ENCODE measurements around the gene JAKMIP1. TPM values are rescaled to one million over a fixed set of nuclear protein-coding genes. Genes with fewer than 3 reads are reported as not detected.

The JAKMIP1 gene
- total RNA-seq, 6 donors from 2014 or later = 0.40 to 6.8 (median 1.0) TPM

DNA sequence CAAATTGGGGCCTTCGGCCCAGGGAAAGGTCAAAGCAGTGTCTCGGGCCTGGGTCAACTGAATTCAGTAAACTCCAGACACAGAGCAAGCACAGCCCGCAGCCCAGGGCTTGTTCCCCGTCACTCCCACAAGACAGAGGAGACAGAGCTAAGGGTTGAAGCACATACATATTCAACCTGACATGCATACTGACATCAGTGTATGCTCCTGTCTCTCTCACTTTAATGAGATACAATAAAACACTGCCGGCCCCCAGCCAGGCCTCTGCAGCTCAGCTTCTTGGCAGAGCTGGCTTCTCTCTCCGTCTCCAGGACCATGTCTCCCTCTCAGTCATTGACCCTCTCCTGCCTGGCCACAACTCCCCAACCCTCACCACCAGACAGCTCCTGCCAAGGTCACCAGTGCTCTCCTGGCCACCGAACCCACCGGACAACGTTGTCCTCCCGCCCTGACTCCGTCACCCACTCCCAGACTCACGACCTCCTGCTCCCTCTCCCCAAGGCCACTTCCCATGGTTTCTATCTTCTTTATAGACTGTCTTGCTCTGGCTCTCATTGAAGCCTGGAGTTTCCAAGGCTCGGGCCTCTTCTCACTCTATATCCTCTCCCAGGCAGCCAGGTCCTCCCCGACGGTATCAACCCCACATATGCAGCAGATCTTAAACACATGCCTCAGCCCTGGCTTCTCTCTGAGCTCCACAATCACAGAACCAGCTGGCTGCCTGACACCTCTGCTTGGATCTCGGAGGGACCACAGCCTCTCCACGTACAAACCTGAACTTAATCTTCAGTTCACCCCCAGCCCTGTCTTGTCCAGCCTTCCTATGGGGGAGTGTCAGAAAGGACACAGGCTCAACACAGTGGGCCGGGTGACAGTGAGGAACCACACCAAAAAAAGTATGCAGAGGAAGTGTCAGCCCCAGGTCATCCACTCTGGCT lies 114.4 kb downstream of the JAKMIP1 start:
- TF ChIP-seq, protein P1, sequence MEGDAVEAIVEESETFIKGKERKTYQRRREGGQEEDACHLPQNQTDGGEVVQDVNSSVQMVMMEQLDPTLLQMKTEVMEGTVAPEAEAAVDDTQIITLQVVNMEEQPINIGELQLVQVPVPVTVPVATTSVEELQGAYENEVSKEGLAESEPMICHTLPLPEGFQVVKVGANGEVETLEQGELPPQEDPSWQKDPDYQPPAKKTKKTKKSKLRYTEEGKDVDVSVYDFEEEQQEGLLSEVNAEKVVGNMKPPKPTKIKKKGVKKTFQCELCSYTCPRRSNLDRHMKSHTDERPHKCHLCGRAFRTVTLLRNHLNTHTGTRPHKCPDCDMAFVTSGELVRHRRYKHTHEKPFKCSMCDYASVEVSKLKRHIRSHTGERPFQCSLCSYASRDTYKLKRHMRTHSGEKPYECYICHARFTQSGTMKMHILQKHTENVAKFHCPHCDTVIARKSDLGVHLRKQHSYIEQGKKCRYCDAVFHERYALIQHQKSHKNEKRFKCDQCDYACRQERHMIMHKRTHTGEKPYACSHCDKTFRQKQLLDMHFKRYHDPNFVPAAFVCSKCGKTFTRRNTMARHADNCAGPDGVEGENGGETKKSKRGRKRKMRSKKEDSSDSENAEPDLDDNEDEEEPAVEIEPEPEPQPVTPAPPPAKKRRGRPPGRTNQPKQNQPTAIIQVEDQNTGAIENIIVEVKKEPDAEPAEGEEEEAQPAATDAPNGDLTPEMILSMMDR (IDR thresholded peaks at IDR 0.05) = no peak
- TF ChIP-seq POLR2A (IDR thresholded peaks at IDR 0.05) = no peak
- TF ChIP-seq EP300 (IDR thresholded peaks at IDR 0.05) = no peak
- TF ChIP-seq POLR2AphosphoS5 (IDR thresholded peaks at IDR 0.05) = no peak
- DNase-seq (no peak), ATAC-seq (ENCODE audit: low FRiP score in 2 of 2) (no peak)
- Histone ChIP-seq H3K27me3 (no peaks in the 10 kb centered on the region), H3K4me1 (no peaks in the 10 kb centered on the region), H3K27ac (no peak overlapping the region), H3K36me3 (no peaks in the 10 kb centered on the region), H3K4me3 (no peak overlapping the region), H3K9me3 (no peaks in the 10 kb centered on the region)
- WGBS, 2 donors = 82 to 87% methylated on average over 16 to 18 of the region's 18 CpGs

DNA sequence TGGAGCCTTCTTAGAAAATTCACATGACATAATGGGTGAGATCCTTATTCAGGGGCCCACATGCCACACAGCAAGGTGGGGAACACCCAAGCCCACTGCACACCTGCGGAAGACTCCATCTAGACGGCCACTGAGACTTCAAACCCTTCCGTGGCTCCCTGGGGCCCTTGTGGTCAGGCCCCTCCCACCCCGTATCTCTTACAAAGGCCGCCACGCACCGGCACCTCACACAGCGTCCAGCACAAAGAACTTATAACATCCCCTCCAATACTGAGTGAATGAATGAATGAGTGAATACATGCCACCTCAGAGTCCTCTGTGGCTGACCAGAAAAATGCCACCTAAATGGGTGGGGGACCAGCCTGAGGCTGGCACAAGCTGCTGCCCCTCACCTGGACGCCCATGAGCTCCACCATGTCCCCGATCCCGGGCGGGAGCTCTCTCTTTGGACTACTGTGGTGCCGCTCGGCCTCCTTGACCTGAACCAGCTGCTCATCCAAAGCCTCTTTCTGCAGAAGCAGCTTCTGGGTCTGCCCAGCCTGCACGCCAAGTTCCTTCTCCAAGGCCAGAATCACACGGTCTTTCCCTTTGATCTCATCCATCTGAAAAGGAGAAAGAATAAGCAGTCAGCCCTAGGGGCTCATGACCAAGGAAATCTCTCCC lies 115.2 kb downstream of the JAKMIP1 start:
- Histone ChIP-seq H3K27ac (no peak overlapping the region), H3K4me1 (no peaks in the 10 kb centered on the region), H3K36me3 (no peaks in the 10 kb centered on the region), H3K27me3 (no peaks in the 10 kb centered on the region), H3K9me3 (no peaks in the 10 kb centered on the region), H3K4me3 (no peak overlapping the region)
- ATAC-seq (ENCODE audit: low FRiP score in 2 of 2) (no peak), DNase-seq (peak in 1 of 2 donors; percentile 51)
- WGBS, 2 donors = 89% methylated on average over 12 to 16 of the region's 16 CpGs
- TF ChIP-seq, protein P1 (IDR thresholded peaks at IDR 0.05) = no peak
- no peak for TF ChIP-seq EP300 (IDR thresholded peaks at IDR 0.05)
- no peak for TF ChIP-seq POLR2A (IDR thresholded peaks at IDR 0.05)
- no peak for TF ChIP-seq POLR2AphosphoS5 (IDR thresholded peaks at IDR 0.05)

DNA sequence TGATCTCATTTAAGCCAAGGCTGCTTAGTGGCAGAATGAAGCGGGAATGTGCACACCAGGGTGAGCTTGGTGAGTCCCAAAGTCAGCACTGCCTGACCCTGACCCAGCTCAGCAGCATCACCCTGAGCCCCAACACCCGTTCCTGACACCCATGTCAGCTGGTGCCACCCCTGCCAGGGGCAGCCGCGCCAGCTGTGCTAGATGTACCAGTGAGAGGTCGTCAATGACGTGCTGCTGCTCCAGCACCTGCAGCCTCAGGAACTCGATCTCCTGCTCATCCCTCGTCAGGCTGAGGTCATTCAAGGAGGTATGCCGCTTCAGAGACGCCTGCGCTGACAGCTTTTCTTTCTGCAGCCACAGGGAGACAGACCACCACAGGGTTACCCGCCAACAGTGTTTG lies 120.4 kb downstream of the JAKMIP1 start:
- WGBS, 2 donors = 85% methylated on average over 6 to 10 of the region's 12 CpGs
- peak in 1 of 2 donors; percentile 23 for ATAC-seq (ENCODE audit: low FRiP score in 2 of 2)

DNA sequence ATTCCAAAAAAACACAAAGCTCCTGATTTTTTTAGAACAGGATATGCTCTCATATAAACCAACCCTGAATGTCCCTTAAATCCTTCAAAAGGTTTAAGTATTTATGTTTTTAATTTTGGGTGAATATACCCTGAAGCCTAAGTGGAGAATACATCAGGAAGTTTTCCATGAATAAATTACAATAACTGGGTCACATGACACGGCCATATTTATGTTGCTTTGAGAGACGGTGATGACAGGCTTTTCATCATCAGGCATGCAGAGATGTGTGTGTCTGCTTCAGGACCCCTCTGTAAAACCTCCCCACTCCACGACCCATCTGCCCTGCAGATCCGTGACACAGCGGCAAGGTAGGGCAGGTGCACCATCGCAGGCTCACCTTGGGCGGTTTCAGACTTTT lies 121.8 kb downstream of the JAKMIP1 start:
- no peak for DNase-seq
- Histone ChIP-seq H3K27ac (no peak overlapping the region), H3K4me3 (no peak overlapping the region), H3K4me1 (no peaks in the 10 kb centered on the region), H3K9me3 (no peaks in the 10 kb centered on the region), H3K36me3 (no peaks in the 10 kb centered on the region), H3K27me3 (no peaks in the 10 kb centered on the region)
- TF ChIP-seq POLR2A (IDR thresholded peaks at IDR 0.05) = no peak
- TF ChIP-seq EP300 (IDR thresholded peaks at IDR 0.05) = no peak
- no peak for ATAC-seq (ENCODE audit: low FRiP score in 2 of 2)
- 84 to 85% methylated on average over 7 of the region's 7 CpGs for WGBS, 2 donors

More for the DNA sequence above, 120.4 kb downstream of the JAKMIP1 start:
- no peaks in the 10 kb centered on the region for H3K9me3 ChIP-seq
- no peaks in the 10 kb centered on the region for H3K27me3 ChIP-seq
- TF ChIP-seq, protein P1 (IDR thresholded peaks at IDR 0.05) = no peak
- TF ChIP-seq EP300 (IDR thresholded peaks at IDR 0.05) (no peak), POLR2AphosphoS5 (IDR thresholded peaks at IDR 0.05) (no peak), POLR2A (IDR thresholded peaks at IDR 0.05) (no peak)
- H3K4me1 ChIP-seq = no peaks in the 10 kb centered on the region
- no peak overlapping the region for H3K27ac ChIP-seq
- DNase-seq = no peak
- no peak overlapping the region for H3K4me3 ChIP-seq
- H3K36me3 ChIP-seq = no peaks in the 10 kb centered on the region

DNA sequence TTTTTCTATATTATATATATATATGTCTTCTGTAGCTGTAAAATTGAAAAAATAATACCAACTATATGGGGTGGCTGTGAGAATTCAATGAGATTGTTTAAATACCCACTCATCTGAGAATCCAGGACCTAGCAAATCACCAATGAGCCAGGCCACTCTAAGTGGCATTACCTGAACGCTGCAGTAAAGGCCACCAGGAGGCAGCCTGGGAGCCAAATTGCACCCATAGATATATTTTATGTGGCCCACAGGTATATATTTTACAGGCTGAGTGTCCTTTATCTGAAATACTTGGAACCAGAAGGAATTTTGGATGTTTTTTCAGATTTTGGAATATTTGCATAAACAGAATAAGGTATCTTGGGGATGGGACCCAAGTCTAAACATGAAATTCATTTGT lies 124.0 kb downstream of the JAKMIP1 start:
- TF ChIP-seq POLR2AphosphoS5 (IDR thresholded peaks at IDR 0.05) (no peak), POLR2A (IDR thresholded peaks at IDR 0.05) (no peak), EP300 (IDR thresholded peaks at IDR 0.05) (no peak)
- TF ChIP-seq, protein P1 (IDR thresholded peaks at IDR 0.05) = no peak
- Histone ChIP-seq H3K9me3 (no peaks in the 10 kb centered on the region), H3K4me1 (peaks cover 0 to 5% (median 0%) of the 10 kb centered on the region in 4 donors), H3K27me3 (no peaks in the 10 kb centered on the region), H3K27ac (no peak overlapping the region), H3K4me3 (no peak overlapping the region), H3K36me3 (no peaks in the 10 kb centered on the region)
- no peak for DNase-seq
- no peak for ATAC-seq (ENCODE audit: low FRiP score in 2 of 2)
- WGBS, 2 donors = 36 to 53% methylated on average over 1 of the region's 1 CpG

Data from upper lobe of left lung (tissue), 6 donors.